ENCODE measurements around the gene MED13L. TPM values are rescaled to one million over a fixed set of nuclear protein-coding genes. Genes with fewer than 3 reads are reported as not detected.
A peak's percentile ranks its signal among the peaks of the same experiment; 100 is the strongest.

The MED13L gene
- total RNA-seq, 5 donors from 2014 or later (not counting 1 experiment from before 2014, with no cell fraction given), result 126 to 216 (median 133) TPM

DNA sequence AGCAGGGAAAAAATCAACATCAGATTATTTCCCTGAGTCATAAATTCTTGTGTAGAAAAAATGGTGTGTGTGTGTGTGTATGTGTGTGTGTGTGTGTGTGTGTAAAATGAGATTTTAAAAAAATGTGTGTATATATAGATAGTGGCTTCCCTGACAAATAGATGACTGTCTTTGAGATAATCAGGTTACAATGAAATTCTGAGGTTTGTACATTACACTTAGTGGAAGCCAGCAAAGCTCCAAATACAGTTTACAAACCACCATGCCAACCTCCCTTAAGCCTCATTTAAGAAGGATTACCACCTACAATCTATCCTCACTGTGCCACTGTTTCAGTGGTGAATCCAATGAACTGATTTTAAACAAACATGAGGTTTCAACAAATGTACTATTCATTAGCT is 93.8 kb downstream of the MED13L start:
- DNase-seq (no peak), ATAC-seq (replicated peaks in 1 of 4) (no peak)
- no peaks in the 10 kb centered on the region for H3K27me3 ChIP-seq (replicated peaks in 1 of 2; ENCODE audit: control insufficient read depth in 2 of 2, extremely low read depth in 1 of 2, insufficient read depth in 2 of 2, low read length in 1 of 2)
- no peaks in the 10 kb centered on the region for H3K27me3 Mint-ChIP-seq
- H3K27ac Mint-ChIP-seq, result no peak overlapping the region
- H3K9me3 Mint-ChIP-seq, result no peaks in the 10 kb centered on the region
- no peaks in the 10 kb centered on the region for H3K36me3 ChIP-seq (ENCODE audit: control insufficient read depth in 2 of 2, extremely low read depth in 1 of 2, insufficient read depth in 1 of 2, low read length in 1 of 2)
- no peaks in the 10 kb centered on the region for H3K9me3 ChIP-seq
- no peak overlapping the region for H3K4me3 ChIP-seq (ENCODE audit: control insufficient read depth in 1 of 2, extremely low read depth in 1 of 2, low read length in 1 of 2)
- peaks cover 0 to 27% of the 10 kb centered on the region in 2 experiments for H3K4me1 ChIP-seq (ENCODE audit: control insufficient read depth in 1 of 2, extremely low read depth in 1 of 2, insufficient read depth in 2 of 2, low read length in 2 of 2)
- no peaks in the 10 kb centered on the region for H3K36me3 Mint-ChIP-seq
- ChIA-PET POLR2A (interaction anchor here in 1 of 2 donors (0.6 kb wide), 1 partner anchor 9 kb away, joined by 3 read pairs; no protein-coding TSS in a partner anchor), CTCF (no interaction called here)
- H3K27ac ChIP-seq (ENCODE audit: low read length), result no peak overlapping the region
- H3K4me1 Mint-ChIP-seq, result peaks cover 82 to 90% (median 86%) of the 10 kb centered on the region in 3 donors
- H3K4me3 Mint-ChIP-seq, result no peak overlapping the region

DNA sequence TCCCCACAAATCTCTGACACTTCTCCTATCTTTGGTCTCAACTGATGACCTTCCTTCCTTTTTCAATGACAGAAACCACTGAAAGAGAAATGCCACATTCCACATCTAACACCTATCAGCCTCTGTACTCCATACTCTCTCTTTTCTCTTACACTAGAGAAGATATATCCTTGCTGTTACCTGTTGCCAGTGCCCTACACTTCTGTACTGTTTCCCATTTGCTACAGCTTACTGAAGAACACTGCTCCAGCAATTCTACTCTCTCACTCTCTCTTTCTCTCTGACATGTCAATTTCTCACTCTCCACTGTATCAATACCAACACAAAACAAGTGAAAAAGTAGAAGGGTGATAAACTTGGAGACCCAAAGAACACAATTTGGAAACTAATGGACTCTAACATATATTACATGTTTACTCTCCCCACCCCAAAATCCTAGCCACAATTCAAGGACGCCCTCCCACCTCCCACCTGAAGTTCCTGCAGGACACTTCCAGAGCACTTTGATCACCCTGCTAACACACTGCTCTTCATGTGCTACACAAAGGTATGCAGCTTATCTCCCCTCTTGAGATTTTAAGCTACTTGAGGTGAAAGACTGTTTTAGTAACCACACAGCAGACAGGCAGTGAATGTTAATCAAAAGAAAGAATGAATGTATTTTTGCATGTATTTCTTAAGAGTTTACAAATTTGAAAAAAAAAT is 95.0 kb downstream of the MED13L start:
- H3K27me3 Mint-ChIP-seq, result no peaks in the 10 kb centered on the region

DNA sequence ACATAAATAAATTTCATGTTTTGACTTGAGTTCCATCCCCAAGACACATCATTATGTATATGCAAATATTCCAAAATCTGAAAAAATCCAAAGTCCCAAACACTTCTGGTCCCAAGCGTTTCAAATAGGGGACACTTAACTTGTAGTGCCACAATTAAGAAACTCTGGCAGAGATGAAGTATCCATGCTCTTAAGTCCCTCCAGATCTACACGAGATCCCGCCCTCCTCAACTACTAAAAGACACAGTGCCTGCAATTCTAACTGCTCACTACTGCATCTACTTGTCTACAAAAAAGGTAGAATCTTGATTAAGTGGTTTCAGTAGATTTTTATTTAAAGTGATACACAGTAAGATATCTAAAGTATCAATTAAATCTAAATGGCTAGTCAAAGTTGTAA is 97.0 kb downstream of the MED13L start:
- Mint-ChIP-seq H3K4me3 (no peak overlapping the region), H3K36me3 (no peaks in the 10 kb centered on the region), H3K4me1 (peaks cover 76 to 85% (median 85%) of the 10 kb centered on the region in 3 donors), H3K27ac (no peak overlapping the region), H3K9me3 (no peaks in the 10 kb centered on the region), H3K27me3 (no peaks in the 10 kb centered on the region)
- 80% methylated on average over 1 of the region's 3 CpGs for WGBS (ENCODE audit: insufficient coverage)
- DNase-seq (no peak), ATAC-seq (replicated peaks in 1 of 4) (no peak)
- POLR2A ChIA-PET, result interaction anchor here in 1 of 2 donors (0.7 kb wide), 1 partner anchor 757 kb away, joined by 8 read pairs; no protein-coding TSS in a partner anchor
- CTCF ChIA-PET, result no interaction called here
- H3K9me3 ChIP-seq, result no peaks in the 10 kb centered on the region
- no peaks in the 10 kb centered on the region for H3K36me3 ChIP-seq (ENCODE audit: control insufficient read depth in 2 of 2, extremely low read depth in 1 of 2, insufficient read depth in 1 of 2, low read length in 1 of 2)
- H3K4me3 ChIP-seq (ENCODE audit: control insufficient read depth in 1 of 2, extremely low read depth in 1 of 2, low read length in 1 of 2), result no peak overlapping the region
- H3K4me1 ChIP-seq (ENCODE audit: control insufficient read depth in 1 of 2, extremely low read depth in 1 of 2, insufficient read depth in 2 of 2, low read length in 2 of 2), result peaks cover 0 to 9% of the 10 kb centered on the region in 2 experiments
- no peak overlapping the region for H3K27ac ChIP-seq (ENCODE audit: low read length)
- H3K27me3 ChIP-seq (replicated peaks in 1 of 2; ENCODE audit: control insufficient read depth in 2 of 2, extremely low read depth in 1 of 2, insufficient read depth in 2 of 2, low read length in 1 of 2), result no peaks in the 10 kb centered on the region

More for the DNA sequence above, 95.0 kb downstream of the MED13L start:
- no peaks in the 10 kb centered on the region for H3K27me3 ChIP-seq (replicated peaks in 1 of 2; ENCODE audit: control insufficient read depth in 2 of 2, extremely low read depth in 1 of 2, insufficient read depth in 2 of 2, low read length in 1 of 2)
- POLR2A ChIA-PET, result no interaction called here
- no peaks in the 10 kb centered on the region for H3K36me3 ChIP-seq (ENCODE audit: control insufficient read depth in 2 of 2, extremely low read depth in 1 of 2, insufficient read depth in 1 of 2, low read length in 1 of 2)
- Mint-ChIP-seq H3K4me3 (no peak overlapping the region), H3K9me3 (no peaks in the 10 kb centered on the region), H3K27ac (peak overlapping the region in 1 of 2 donors; percentile 11), H3K4me1 (peaks cover 79 to 87% (median 86%) of the 10 kb centered on the region in 3 donors), H3K36me3 (no peaks in the 10 kb centered on the region)
- H3K4me1 ChIP-seq (ENCODE audit: control insufficient read depth in 1 of 2, extremely low read depth in 1 of 2, insufficient read depth in 2 of 2, low read length in 2 of 2), result peaks cover 0 to 16% of the 10 kb centered on the region in 2 experiments
- H3K27ac ChIP-seq (ENCODE audit: low read length), result no peak overlapping the region
- no peak overlapping the region for H3K4me3 ChIP-seq (ENCODE audit: control insufficient read depth in 1 of 2, extremely low read depth in 1 of 2, low read length in 1 of 2)
- DNase-seq (no peak), ATAC-seq (replicated peaks in 1 of 4) (no peak)
- CTCF ChIA-PET, result interaction anchor here in 1 of 2 donors (0.6 kb wide), 1 partner anchor 44 kb away, joined by 3 read pairs; no protein-coding TSS in a partner anchor
- no peaks in the 10 kb centered on the region for H3K9me3 ChIP-seq
- WGBS (ENCODE audit: insufficient coverage), result 100% methylated on average over 1 of the region's 1 CpG

DNA sequence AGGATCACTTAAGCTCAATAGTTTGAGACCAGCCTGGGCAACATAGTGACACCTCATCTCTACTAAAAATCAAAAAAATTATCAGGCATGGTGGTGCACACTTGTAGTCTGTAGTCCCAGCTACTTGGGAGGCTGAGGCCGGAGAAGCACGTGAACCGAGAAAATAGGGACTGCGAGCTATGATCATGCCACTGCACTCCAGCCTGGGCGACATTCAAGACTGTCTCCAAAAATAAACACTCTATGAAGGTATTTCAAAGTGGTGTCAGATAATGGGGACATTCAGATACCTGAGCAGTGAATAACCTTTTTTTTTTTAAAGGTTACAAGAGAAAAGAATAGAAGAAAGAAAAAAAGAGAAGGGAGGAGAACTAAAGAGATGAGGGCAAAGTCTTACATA is 98.1 kb downstream of the MED13L start:
- Histone ChIP-seq H3K4me3 (ENCODE audit: control insufficient read depth in 1 of 2, extremely low read depth in 1 of 2, low read length in 1 of 2) (no peak overlapping the region), H3K36me3 (ENCODE audit: control insufficient read depth in 2 of 2, extremely low read depth in 1 of 2, insufficient read depth in 1 of 2, low read length in 1 of 2) (no peaks in the 10 kb centered on the region), H3K4me1 (ENCODE audit: control insufficient read depth in 1 of 2, extremely low read depth in 1 of 2, insufficient read depth in 2 of 2, low read length in 2 of 2) (peaks cover 0 to 5% of the 10 kb centered on the region in 2 experiments), H3K27me3 (replicated peaks in 1 of 2; ENCODE audit: control insufficient read depth in 2 of 2, extremely low read depth in 1 of 2, insufficient read depth in 2 of 2, low read length in 1 of 2) (no peaks in the 10 kb centered on the region), H3K27ac (ENCODE audit: low read length) (no peak overlapping the region), H3K9me3 (no peaks in the 10 kb centered on the region)
- ATAC-seq (replicated peaks in 1 of 4) (no peak), DNase-seq (no peak)
- Mint-ChIP-seq H3K9me3 (no peaks in the 10 kb centered on the region), H3K4me1 (peaks cover 77 to 86% (median 85%) of the 10 kb centered on the region in 3 donors), H3K27ac (no peak overlapping the region), H3K27me3 (no peaks in the 10 kb centered on the region), H3K36me3 (no peaks in the 10 kb centered on the region), H3K4me3 (no peak overlapping the region)
- CTCF ChIA-PET, result no interaction called here
- no CpG with 5 or more reads among the region's 5 CpGs for WGBS (ENCODE audit: insufficient coverage)
- POLR2A ChIA-PET, result interaction anchor here in 1 of 2 donors (0.6 kb wide), 1 partner anchor 886 kb away, joined by 7 read pairs; no protein-coding TSS in a partner anchor

DNA sequence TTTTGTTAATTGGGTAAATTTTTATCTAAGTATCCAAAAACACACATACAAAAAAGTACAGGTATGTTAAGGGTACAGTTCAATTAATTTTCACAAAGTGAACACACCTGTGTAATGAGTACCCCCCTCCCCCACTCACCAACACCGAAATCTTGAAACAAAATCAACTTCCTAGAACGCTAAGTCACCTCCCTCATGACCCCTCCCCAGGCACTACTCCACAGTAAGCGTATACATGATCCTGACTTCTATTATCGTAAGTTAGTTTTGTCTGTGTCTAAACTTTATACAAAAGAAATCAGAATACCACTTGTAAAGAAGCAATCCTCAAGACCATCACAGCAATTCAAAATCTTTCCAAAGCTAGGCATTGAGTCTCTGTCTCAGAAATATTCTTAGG is 100.5 kb downstream of the MED13L start:
- Mint-ChIP-seq H3K4me3 (no peak overlapping the region), H3K27me3 (no peaks in the 10 kb centered on the region), H3K36me3 (no peaks in the 10 kb centered on the region), H3K9me3 (no peaks in the 10 kb centered on the region), H3K4me1 (peaks cover 78 to 90% (median 88%) of the 10 kb centered on the region in 3 donors), H3K27ac (no peak overlapping the region)
- no peaks in the 10 kb centered on the region for H3K36me3 ChIP-seq (ENCODE audit: control insufficient read depth in 2 of 2, extremely low read depth in 1 of 2, insufficient read depth in 1 of 2, low read length in 1 of 2)
- POLR2A ChIA-PET, result no interaction called here
- ATAC-seq (replicated peaks in 1 of 4) (no peak), DNase-seq (no peak)
- H3K4me1 ChIP-seq (ENCODE audit: control insufficient read depth in 1 of 2, extremely low read depth in 1 of 2, insufficient read depth in 2 of 2, low read length in 2 of 2), result peaks cover 0 to 12% of the 10 kb centered on the region in 2 experiments
- H3K27me3 ChIP-seq (replicated peaks in 1 of 2; ENCODE audit: control insufficient read depth in 2 of 2, extremely low read depth in 1 of 2, insufficient read depth in 2 of 2, low read length in 1 of 2), result no peaks in the 10 kb centered on the region
- H3K4me3 ChIP-seq (ENCODE audit: control insufficient read depth in 1 of 2, extremely low read depth in 1 of 2, low read length in 1 of 2), result no peak overlapping the region
- H3K9me3 ChIP-seq, result no peaks in the 10 kb centered on the region
- H3K27ac ChIP-seq (ENCODE audit: low read length), result no peak overlapping the region
- WGBS (ENCODE audit: insufficient coverage), result no CpG with 5 or more reads among the region's 4 CpGs
- CTCF ChIA-PET, result interaction anchor here (0.5 to 0.6 kb wide), 2 partner anchors 29 to 98 kb away, joined by 3 to 4 read pairs; no protein-coding TSS in a partner anchor

DNA sequence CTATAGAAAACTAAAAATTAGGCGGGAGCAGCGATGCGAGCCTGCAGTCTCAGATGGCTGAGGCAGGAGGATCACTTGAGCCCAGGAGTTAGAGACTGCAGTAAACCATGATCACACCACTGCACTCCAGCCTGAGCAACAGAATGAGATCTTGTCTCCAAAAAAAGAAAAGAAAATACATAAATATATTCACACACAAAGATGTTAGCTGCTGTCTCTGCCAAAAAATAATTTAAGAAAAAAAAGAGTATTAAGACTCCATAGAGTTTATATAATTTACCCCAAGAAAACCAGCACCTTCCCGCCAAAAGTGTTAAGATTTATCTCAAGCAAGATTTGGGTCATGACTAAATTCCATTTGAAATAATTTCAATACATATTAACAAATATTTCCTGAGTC is 102.6 kb downstream of the MED13L start:
- H3K27me3 Mint-ChIP-seq, result no peaks in the 10 kb centered on the region
- peak overlapping the region in 1 of 2 donors; percentile 46 for H3K27ac Mint-ChIP-seq
- no peak overlapping the region for H3K4me3 ChIP-seq (ENCODE audit: control insufficient read depth in 1 of 2, extremely low read depth in 1 of 2, low read length in 1 of 2)
- no peaks in the 10 kb centered on the region for H3K9me3 Mint-ChIP-seq
- peaks cover 0 to 17% of the 10 kb centered on the region in 2 experiments for H3K4me1 ChIP-seq (ENCODE audit: control insufficient read depth in 1 of 2, extremely low read depth in 1 of 2, insufficient read depth in 2 of 2, low read length in 2 of 2)
- CTCF ChIA-PET, result no interaction called here
- ATAC-seq (replicated peaks in 1 of 4), result no peak
- peaks cover 74 to 87% (median 82%) of the 10 kb centered on the region in 3 donors for H3K4me1 Mint-ChIP-seq
- no peaks in the 10 kb centered on the region for H3K9me3 ChIP-seq
- POLR2A ChIA-PET, result interaction anchor here in 1 of 2 donors (0.7 kb wide), 1 partner anchor 9 kb away, joined by 3 read pairs; no protein-coding TSS in a partner anchor
- WGBS (ENCODE audit: insufficient coverage), result no CpG with 5 or more reads among the region's 4 CpGs
- no peak for DNase-seq
- no peaks in the 10 kb centered on the region for H3K36me3 ChIP-seq (ENCODE audit: control insufficient read depth in 2 of 2, extremely low read depth in 1 of 2, insufficient read depth in 1 of 2, low read length in 1 of 2)
- H3K4me3 Mint-ChIP-seq, result no peak overlapping the region
- H3K36me3 Mint-ChIP-seq, result no peaks in the 10 kb centered on the region
- H3K27me3 ChIP-seq (replicated peaks in 1 of 2; ENCODE audit: control insufficient read depth in 2 of 2, extremely low read depth in 1 of 2, insufficient read depth in 2 of 2, low read length in 1 of 2), result no peaks in the 10 kb centered on the region
- no peak overlapping the region for H3K27ac ChIP-seq (ENCODE audit: low read length)

Measured in T-cell (primary cell).